Stomach smooth muscle (tissue), 2 donors: Measurements from ENCODE around the gene POLR2M.

Experiments used
- H3K27ac ChIP-seq: one replicate; pipeline ENCODE4 v1.7.0; 2013; ENCODE audit warnings: mild to moderate bottlenecking, low read length, inconsistent platforms
- H3K27me3 ChIP-seq, 2 donors: one replicate each; pipeline ENCODE4 v1.7.0; 2013; ENCODE audit warnings: low read length in 2 of 2; ENCODE audit not compliant: insufficient read depth in 2 of 2, control insufficient read depth in 1 of 2
- H3K36me3 ChIP-seq, 2 donors: one replicate each; pipeline ENCODE4 v1.7.0; 2013; ENCODE audit warnings: low read length in 2 of 2; ENCODE audit not compliant: control insufficient read depth in 2 of 2, insufficient read depth in 2 of 2
- H3K4me1 ChIP-seq: one replicate; pipeline ENCODE4 v1.7.0; 2013; ENCODE audit warnings: low read length; ENCODE audit not compliant: control insufficient read depth, insufficient read depth
- H3K4me3 ChIP-seq, 2 donors: one replicate each; pipeline ENCODE4 v1.7.0; 2013; ENCODE audit warnings: low read length in 2 of 2
- H3K9ac ChIP-seq, 2 donors: one replicate each; pipeline ENCODE4 v1.7.0; 2013; ENCODE audit warnings: low read length in 2 of 2, mild to moderate bottlenecking in 1 of 2
- H3K9me3 ChIP-seq, 2 donors: one replicate each; pipeline ENCODE4 v1.7.0; 2013; ENCODE audit warnings: low read length in 2 of 2; ENCODE audit not compliant: control insufficient read depth in 2 of 2
- donor health status: healthy.
- donor health status: Pancreatic carcinoma.

Gene POLR2M

GRCh38 chr15:57706405-57707209 lies at the start of gene POLR2M:
Gene POLR2M, plus strand, starts transcription at chr15:57706714. Its CDS starts 129 bp downstream, at chr15:57706843.
- no peaks in the 10 kb centered on the region for H3K9me3 ChIP-seq
- H3K4me3 ChIP-seq: peak within 1 kb of the TSS; percentile 96 to 99
- no peaks in the 10 kb centered on the region for H3K27me3 ChIP-seq
- peaks cover 21% of the 10 kb centered on the region for H3K4me1 ChIP-seq
- peak within 1 kb of the TSS; percentile 95 for H3K27ac ChIP-seq
- peaks cover 7 to 27% of the 10 kb centered on the region in 2 donors for H3K36me3 ChIP-seq
- H3K9ac ChIP-seq: peak within 1 kb of the TSS; percentile 95 to 97

- H3K9ac ChIP-seq: no peak overlapping the region
Measured at GRCh38 chr15:57657619-57658018, 48.9 kb upstream of the POLR2M start.

GRCh38 chr15:57662091-57662744 lies 44.3 kb upstream of the POLR2M start:
- Histone ChIP-seq H3K4me1 (no peaks in the 10 kb centered on the region), H3K9ac (no peak overlapping the region), H3K36me3 (no peaks in the 10 kb centered on the region), H3K27me3 (no peaks in the 10 kb centered on the region), H3K4me3 (no peak overlapping the region), H3K9me3 (no peaks in the 10 kb centered on the region), H3K27ac (no peak overlapping the region)

More at GRCh38 chr15:57657619-57658018, 48.9 kb upstream of the POLR2M start:
- H3K27ac ChIP-seq: no peak overlapping the region
- H3K27me3 ChIP-seq: no peaks in the 10 kb centered on the region
- no peaks in the 10 kb centered on the region for H3K4me1 ChIP-seq
- H3K9me3 ChIP-seq: no peaks in the 10 kb centered on the region
- no peaks in the 10 kb centered on the region for H3K36me3 ChIP-seq
- H3K4me3 ChIP-seq: no peak overlapping the region

- Histone ChIP-seq H3K27ac (no peak overlapping the region), H3K9ac (no peak overlapping the region), H3K4me3 (no peak overlapping the region), H3K9me3 (no peaks in the 10 kb centered on the region), H3K36me3 (no peaks in the 10 kb centered on the region), H3K27me3 (no peaks in the 10 kb centered on the region), H3K4me1 (no peaks in the 10 kb centered on the region)
Measured at GRCh38 chr15:57662802-57663201, 43.7 kb upstream of the POLR2M start.

GRCh38 chr15:57663262-57663661 lies 43.3 kb upstream of the POLR2M start:
- H3K36me3 ChIP-seq: no peaks in the 10 kb centered on the region
- no peaks in the 10 kb centered on the region for H3K27me3 ChIP-seq
- H3K4me1 ChIP-seq: no peaks in the 10 kb centered on the region
- no peak overlapping the region for H3K9ac ChIP-seq
- no peak overlapping the region for H3K4me3 ChIP-seq
- H3K9me3 ChIP-seq: no peaks in the 10 kb centered on the region
- no peak overlapping the region for H3K27ac ChIP-seq

- no peaks in the 10 kb centered on the region for H3K9me3 ChIP-seq
- no peaks in the 10 kb centered on the region for H3K27me3 ChIP-seq
- H3K4me3 ChIP-seq: no peak overlapping the region
- no peak overlapping the region for H3K27ac ChIP-seq
- H3K9ac ChIP-seq: no peak overlapping the region
- H3K36me3 ChIP-seq: no peaks in the 10 kb centered on the region
- H3K4me1 ChIP-seq: no peaks in the 10 kb centered on the region
Measured at GRCh38 chr15:57665194-57665593, 41.3 kb upstream of the POLR2M start.

GRCh38 chr15:57665939-57666338 lies 40.6 kb upstream of the POLR2M start:
- no peak overlapping the region for H3K4me3 ChIP-seq
- H3K4me1 ChIP-seq: no peaks in the 10 kb centered on the region
- H3K9me3 ChIP-seq: no peaks in the 10 kb centered on the region
- no peaks in the 10 kb centered on the region for H3K27me3 ChIP-seq
- H3K27ac ChIP-seq: no peak overlapping the region
- no peaks in the 10 kb centered on the region for H3K36me3 ChIP-seq
- H3K9ac ChIP-seq: no peak overlapping the region

GRCh38 chr15:57667171-57667849 lies 39.2 kb upstream of the POLR2M start:
- no peaks in the 10 kb centered on the region for H3K36me3 ChIP-seq
- H3K9ac ChIP-seq: peak overlapping the region in 1 of 2 donors; percentile 32
- no peaks in the 10 kb centered on the region for H3K27me3 ChIP-seq
- H3K27ac ChIP-seq: peak overlapping the region; percentile 42
- H3K9me3 ChIP-seq: no peaks in the 10 kb centered on the region
- peak overlapping the region; percentile 36 to 43 for H3K4me3 ChIP-seq
- H3K4me1 ChIP-seq: no peaks in the 10 kb centered on the region

GRCh38 chr15:57668016-57668415 lies 38.5 kb upstream of the POLR2M start:
- H3K9ac ChIP-seq: no peak overlapping the region
- no peak overlapping the region for H3K4me3 ChIP-seq
- no peaks in the 10 kb centered on the region for H3K27me3 ChIP-seq
- H3K27ac ChIP-seq: no peak overlapping the region
- H3K9me3 ChIP-seq: no peaks in the 10 kb centered on the region
- no peaks in the 10 kb centered on the region for H3K4me1 ChIP-seq
- no peaks in the 10 kb centered on the region for H3K36me3 ChIP-seq

GRCh38 chr15:57671636-57672035 lies 34.9 kb upstream of the POLR2M start:
- Histone ChIP-seq H3K27ac (no peak overlapping the region), H3K4me1 (no peaks in the 10 kb centered on the region), H3K36me3 (peaks cover 0 to 4% of the 10 kb centered on the region in 2 donors), H3K27me3 (no peaks in the 10 kb centered on the region), H3K9ac (no peak overlapping the region), H3K9me3 (no peaks in the 10 kb centered on the region), H3K4me3 (no peak overlapping the region)
